GM19328 (cell line): ENCODE results near the gene SHROOM3.
A peak's percentile ranks its signal among the peaks of the same experiment; 100 is the strongest.

ENCODE experiments used
- ATAC-seq: cut with Tn5 transposase; IDR thresholded peaks from one replicate; pipeline ENCODE4 v1.9.1; 2021; ENCODE audit warnings: mild to moderate bottlenecking, moderate library complexity; ENCODE audit not compliant: unreplicated experiment

The SHROOM3 gene

DNA sequence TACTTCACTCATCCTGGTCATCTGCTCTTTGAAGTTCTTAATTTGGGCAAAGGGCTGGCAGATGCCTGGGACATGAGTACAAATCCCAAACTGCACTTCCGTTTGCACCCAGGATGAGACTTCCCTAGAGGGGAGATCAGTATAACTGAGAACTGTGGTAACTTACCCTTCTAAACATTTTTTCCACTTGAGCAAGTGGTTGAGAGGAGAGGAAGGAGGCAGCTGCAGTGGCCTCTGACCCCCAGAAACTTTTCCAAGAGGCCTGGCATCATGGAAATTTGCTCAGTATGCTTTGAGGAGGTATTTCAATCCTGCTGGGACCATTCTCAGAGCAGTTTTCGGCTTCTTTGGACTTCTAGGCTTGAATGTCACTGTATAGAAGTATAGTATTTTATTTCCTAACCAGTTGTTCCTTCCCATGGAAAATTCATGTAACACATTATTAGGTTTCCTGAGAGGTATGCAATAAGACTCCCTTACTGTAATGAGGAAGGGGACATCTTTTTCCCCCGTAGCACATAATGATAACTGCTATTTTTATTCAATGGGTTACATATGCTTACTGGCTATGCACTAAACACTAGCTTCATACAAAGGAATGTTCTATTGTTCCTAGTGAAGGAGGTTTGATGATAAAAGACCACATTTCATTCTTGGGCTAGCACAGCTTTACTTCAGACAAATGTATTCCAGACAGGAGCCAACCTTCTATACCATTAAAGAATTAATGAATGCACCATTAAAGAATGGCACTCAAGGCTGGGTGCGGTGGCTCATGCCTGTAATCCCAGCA is 129.3 kb downstream of the SHROOM3 start:
- no peak for ATAC-seq

DNA sequence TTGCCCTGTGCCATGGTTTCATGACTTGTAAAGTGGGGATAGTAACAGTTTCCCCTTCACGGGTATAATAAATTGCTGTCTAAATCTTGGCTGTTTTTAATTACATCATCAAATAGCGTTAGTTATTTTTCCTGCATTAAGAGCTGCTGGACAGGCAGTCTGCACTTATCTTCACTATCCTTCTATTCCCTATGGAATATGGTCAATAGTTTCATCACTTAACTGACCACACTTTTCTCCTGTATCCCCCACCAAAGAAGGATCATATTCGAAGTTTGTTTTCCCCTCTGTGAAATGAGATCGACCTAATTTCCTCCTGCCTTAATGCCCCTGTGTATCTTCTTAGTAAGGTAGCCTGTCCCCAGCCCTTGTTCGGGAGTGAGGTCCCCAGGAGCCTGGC is 133.2 kb downstream of the SHROOM3 start:
- no peak for ATAC-seq

DNA sequence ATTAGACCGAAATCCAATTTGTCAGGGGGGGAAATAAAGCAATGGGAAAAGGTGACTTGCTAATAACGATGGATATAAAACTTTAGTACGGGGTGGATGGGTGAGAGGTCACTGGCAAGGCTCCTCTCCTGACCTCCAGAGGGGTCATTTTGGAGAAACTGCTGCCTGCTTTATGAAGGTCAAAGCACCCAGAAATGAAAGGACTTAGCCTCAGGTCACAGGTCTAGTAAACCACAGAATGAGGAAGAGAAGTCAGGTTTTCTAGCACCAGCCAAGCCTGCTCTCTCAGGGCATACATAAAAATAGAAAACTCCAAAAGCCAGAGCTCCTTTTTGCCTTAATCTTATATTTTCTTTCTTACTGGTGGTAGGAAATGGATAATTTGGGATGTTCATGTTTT is 134.2 kb downstream of the SHROOM3 start:
- no peak for ATAC-seq

DNA sequence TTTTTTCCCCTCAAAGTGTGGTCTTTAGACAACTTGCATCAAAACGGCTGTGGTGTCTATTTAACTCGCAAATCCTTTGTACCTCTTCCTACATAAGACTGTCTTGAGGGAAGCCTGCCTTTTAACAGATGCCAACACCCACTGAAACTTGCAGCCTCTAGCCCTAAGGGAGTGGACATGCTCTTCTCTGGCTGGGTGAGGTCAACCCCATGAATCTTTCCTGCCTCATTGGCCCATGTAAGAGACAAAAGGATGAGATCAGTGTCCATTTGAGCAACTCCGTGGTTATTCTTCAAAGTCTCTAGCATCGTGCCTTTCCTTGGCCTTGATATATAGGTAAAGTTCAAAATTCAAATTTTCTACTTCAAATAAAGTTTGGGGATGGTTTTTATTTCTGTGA is 134.7 kb downstream of the SHROOM3 start:
- ATAC-seq, result no peak

DNA sequence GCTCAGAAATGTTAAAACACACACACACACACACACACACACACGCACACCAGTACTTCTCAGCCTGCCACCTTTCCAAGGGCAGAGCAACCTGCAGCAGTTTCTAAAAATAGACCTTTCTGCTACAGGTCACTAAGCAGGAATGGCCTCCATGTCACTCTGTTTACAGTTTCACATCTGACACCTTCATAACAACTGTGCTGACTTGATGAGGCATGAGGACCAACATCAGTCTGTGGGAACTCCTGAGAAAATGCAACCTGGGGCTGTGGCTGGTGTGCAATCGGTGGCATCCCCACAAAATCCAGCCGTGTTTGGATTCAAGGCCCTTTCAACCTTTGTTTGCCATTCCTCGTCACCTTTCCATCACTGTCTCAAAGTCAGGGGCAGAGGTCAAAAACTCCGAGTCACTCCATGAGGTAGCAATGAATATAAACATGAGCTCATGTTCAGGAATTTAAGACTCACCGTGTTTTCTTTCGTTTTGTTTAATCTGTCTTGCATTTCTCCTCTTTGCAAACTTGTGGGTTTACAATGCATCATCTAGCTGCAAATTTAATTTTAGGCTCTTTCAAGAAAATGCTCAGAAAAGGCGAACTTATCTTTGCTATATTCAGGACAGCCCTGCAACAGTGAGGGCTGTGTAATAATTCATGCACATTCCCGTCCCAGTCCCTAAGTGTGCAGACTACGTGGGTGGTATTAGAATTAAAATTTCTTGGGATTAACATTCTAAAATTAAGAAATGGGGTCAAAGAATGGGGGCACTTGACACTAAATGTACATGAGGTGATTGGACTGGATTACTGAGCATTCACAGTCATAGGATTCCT is 135.3 kb downstream of the SHROOM3 start:
- ATAC-seq, result no peak

DNA sequence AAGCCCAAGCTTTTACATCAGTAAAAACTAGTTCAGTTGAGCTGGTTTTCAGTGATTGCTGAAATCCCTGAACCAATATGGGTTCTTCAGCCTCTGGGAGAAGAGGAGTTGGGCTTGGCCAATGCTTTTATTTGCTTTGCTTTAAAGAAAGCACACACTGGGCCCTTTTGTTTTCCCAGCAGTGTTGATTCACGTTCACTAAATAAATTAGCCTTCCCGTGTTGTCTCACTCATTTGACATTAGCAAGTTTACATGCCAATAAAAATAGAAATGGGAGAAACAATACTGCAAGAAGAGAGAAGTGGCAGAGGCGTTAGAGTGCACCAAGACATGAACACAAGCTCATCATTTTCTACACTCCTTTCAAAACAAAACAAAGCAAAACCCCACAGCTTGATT is 136.2 kb downstream of the SHROOM3 start:
- ATAC-seq, result no peak

DNA sequence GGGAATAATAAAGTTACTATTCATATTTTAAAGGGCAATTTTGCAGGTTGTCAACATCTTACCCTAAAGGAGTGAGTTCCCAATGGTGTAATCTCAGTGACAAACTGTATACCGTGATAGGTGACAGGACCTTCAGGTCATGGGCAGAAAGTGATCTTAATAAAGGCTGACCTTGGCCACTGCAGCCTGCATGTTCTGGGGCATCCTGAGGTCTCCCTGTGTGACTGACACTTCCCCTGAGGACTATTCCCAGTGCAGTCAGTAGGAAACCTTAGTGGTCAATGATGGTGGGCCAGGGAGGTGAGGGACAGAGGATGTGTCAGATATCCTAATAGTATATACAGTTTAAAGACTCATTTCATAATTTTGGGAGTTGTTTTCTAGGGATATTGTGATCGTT is 137.2 kb downstream of the SHROOM3 start:
- no peak for ATAC-seq

DNA sequence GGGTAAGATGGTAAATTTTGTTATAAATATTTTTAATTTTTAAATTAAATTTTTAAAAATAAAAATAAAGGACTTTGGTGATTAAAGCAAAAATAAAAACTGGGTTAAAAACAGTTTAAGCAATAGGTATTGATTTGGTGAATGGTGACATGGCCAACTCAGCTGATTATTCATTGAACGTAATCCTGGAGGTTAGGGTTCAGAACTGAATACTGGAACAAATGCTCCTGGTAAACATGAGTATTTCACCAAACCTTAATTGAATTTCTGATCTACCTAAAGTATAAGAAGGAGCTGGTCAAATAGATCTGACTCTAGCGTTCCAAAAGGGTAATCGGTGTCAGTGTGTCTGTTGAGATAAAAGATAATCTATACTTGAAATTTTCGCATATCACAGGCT is 141.8 kb downstream of the SHROOM3 start:
- no peak for ATAC-seq

DNA sequence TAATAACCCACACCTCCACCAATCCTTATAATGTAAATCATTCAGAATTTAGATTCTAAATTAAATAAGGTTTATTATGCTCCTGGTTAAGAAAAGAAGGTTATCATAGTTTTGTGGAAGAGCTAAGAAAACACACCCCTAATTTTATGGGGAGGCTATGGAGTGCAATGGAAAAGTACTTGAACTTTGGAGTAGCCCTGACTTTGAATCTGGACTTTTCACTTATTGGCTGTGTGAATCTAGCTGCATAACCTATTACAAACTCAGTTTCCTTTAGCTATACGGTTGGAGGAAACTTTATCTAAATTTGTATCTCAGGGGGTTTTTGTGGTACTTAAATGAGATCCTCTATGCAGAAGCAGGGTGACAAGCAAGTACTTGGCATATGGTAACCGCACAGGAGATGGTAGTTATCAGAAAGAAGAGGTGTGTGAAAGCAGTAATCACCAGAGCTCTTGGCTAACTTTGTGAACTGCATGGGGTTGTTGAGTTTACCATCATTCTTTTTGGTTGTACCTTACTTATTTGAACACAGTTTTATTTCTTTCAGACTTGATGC is 143.1 kb downstream of the SHROOM3 start:
- ATAC-seq, result no peak

DNA sequence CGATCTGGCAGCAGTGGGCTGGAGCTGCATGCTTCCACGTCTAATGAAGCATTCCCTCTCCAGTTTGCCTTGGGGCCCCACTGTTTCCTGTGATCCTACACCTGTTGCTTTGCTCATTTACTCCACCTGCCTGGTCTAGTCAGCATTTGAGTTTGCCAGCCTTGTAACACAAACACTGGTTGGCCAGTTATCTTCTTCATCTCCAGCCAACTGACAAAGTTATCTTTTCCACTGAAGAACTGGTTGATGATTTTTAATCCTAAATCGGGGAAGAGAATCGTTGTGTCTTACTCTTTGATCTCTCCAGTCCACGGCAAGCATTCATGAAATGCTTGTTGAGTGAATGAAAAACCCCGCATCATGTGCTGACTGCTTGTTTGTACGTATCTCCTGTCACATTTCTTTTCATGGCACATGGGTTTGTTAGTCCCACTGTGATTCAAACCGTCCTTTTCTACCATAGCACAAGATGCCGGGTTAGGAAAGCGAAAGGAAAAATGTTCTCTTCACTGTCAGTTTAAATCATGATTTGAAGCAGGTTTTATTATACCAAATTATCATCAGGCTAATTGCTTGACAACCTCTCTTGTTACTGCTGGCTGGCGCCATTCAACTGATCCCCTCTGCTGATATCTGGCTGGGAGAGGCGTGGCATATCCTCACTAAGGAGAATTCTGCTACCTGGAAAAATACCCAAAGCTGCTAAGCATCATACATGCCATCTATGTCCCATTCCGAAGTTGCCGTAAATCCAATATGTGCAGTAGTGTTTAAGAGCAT is 144.8 kb downstream of the SHROOM3 start:
- ATAC-seq, result no peak

DNA sequence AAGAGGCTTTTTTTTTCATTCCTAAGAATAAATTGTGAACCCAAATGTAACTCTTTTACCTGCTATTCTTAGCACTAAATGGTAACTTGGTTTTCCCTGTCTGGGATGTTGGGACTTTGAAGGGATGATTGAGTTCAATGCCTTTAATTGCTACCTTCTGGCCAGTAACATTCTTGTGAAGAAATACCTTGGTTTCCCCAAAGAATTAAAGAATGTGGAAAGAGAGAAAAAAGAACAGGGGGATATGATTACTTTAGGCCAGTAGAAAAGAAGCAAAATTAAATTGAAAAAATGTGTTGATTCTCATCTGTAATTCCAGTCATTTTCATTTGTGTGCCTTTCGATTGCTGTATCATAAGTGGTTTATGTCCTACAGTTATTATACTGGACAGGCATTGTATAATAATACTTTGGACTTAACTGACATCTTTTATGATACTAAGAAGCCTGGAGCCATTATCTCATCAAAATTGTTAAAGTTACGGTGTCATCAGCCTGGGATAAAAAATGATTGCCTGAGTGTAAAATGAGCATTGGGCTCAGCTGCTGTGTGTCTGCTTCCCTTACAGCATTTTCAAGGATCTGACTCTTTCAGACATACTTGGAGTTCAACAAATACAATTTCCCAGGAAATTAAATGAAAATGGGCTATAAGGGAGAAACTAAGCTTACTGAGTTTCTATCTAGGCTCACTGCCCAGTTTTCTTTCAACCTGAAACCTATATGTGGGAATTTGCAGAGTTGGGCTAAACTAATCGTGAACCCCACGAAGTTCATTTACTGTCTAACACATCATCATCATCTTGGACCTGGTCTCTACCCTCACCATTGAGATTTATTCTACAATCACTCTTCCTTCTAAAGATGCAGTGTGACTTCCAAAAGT is 146.3 kb downstream of the SHROOM3 start:
- no peak for ATAC-seq

DNA sequence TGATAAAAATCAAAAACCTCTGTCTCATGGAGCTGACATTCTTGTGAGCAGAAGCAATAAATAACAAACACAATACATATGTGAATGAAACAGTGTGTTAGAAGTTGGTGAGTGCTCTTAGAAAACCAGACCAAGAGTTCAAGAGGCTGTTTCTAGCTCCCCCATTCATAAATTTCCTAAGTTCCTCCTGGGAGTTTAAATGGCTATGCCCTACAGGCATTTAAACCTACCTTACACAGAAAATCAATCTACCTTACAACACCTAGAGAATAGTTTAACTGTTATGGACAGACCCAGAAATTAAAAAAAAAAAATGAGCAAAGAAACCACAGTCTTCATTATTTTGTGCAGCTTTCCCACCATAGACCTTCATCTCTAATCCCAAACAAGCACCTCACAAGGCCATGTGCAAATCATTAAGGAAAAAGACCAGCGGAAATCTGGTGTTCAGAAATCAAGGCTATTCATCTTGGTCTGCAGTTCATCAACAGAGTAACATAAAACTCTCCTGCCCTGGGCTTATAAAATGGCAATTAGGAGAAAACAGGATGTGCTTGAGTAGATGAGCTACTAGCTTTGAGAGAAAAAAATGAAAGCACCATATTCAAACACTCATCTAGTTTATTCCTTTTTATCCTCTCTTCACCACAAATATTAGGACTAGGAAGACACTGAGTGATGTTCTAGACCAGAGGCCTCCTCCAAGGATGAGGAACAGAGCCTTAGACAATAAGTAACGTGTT is 147.2 kb downstream of the SHROOM3 start:
- ATAC-seq, result no peak

DNA sequence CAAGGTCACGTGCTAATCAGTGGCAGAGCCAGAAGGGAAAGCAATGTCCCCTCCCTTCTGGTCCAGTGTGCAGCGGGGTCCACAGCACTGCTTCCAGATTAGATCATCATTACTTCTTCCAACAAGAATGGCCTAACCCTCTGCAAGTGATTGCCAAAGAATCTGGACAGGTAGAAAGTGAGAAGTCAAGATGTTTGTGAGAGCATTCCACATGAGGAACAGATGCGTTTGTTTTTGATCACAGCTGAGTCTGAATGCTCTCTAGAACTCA is 147.7 kb downstream of the SHROOM3 start:
- no peak for ATAC-seq

DNA sequence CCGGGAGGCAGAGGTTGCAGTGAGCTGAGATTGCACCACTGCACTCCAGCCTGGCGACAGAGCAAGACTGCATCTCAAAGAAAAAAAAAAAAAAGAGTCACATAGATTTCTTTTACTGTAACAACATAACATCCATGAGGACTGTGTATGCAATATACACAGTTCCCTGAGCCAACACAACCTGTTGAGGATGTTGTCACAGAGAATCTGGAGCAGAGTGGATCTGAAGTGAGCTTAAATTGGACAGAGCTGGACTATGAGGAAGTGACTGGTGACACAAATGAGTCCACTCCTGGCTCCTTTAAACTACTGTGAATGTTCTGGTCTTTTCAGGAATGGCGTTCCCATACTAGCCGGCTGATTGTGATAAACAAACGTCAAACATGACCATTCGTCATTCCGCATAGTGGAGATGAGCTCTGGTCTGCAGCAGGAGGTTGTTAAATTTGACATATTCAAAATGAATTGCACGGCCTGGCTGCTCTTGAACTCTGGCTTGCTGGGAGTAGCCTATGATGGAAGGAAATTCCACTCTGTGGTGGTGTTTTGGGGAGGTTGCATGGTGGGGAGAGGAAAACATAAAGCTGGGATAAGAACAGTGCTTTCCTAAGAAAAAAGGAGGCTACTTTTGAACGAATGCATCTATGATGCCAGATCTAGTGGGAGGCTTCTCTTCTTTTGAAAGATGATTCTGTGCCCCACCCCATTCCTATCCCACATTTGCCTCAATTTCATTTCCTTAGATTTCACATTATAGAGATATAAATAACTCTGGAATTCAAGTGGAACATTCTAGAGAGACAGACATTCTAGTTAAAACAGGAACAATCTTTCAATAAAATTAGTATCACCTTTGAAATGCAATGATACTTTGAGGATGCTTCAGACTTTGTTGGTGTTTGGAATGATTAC is 149.5 kb downstream of the SHROOM3 start:
- ATAC-seq, result no peak

DNA sequence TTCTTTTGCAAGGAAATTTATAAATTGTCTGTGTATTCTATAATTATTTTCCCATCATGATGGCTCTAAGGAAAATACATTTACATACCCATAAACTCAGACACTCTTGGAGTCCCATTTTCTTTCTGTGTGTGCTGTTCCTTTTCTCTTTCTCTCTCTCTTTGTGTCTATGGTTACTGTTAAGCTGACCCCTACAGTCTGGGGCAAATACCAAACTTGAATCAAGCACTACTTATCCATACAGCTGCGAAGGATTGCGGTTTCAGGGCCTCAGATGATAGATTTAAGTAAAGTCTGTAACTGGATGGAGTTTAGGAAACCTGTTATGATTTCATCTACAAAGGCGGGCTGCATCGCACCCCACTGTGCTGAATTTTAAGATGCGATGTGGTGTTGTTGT is 150.2 kb downstream of the SHROOM3 start:
- no peak for ATAC-seq

DNA sequence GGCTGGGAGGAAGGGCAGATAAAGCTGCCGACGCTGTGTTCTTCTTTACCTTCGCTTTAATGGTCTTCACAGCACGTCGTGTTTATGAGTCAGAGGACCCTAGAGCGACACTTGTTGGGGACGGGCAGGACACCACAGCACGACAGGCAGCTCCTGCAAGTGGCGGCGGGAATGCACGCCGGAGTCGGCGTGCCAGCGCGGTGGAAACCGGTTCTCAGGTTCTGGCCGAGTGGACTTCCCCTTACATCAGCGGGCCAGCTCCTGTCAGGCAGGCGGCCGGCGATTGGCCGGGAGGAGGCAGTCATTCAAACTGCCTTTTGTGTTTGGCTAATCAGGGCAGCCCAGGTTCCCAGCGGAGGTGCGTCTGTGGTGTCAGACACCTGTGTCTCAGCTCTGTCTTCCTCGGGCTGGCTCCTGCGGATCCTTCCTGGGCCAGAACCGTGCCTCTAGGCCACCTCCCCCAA is 150.9 kb downstream of the SHROOM3 start:
- ATAC-seq, result peak; percentile 57

DNA sequence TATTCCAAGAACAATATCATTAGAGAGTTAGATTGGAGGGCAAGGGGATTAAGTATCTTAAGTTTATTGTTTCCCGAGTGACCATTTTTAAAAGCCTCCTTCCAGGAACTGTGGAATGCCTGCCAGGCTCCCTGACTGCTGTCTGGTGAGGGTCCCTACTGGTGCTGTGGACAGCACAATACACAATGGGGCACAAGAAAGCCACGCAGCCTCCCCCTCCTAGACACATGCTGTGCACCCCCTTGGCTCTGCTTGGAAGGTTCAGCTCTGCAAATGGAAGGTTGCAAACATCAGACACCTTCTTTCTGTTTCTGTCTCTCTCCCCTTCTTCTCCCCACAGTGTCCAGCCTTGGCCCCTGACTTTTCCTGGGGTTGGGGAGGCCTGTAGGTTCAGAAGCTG is 153.2 kb downstream of the SHROOM3 start:
- ATAC-seq, result no peak

DNA sequence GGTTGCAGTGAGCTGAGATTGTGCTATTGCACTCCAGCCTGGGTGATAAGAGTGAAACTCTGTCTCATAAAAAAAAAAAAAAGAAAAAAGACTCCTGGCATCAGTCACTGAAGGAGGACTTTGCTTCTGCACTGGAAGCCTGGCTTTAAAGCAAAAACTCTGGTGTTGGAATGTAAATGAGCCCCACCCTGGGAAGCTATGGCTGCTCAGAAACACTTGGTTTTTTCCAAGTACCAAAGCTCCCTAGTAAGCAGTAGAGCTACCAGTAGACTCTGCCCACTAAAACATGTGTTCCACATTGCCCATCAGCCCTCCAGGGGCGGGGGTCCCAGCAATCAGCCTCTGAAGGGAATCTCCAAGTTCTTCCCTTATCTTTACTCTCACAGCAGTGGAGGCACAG is 154.4 kb downstream of the SHROOM3 start:
- no peak for ATAC-seq
